Osteoblast (primary cell): Measurements from ENCODE around the gene FERMT3. TPM values are rescaled to one million over a fixed set of nuclear protein-coding genes. Genes with fewer than 3 reads are reported as not detected.

Experiments
- DNase-seq: peaks from one replicate; pipeline ENCODE4 v3.0.0; 2011; ENCODE audit warnings: low spot score, mixed read lengths; ENCODE audit not compliant: insufficient read length; ENCODE audit errors: missing footprints
- H2AFZ ChIP-seq: 2 replicates; pipeline ENCODE4 v1.6.0; 2011; ENCODE audit warnings: mild to moderate bottlenecking, low read length
- H3K27ac ChIP-seq: 2 replicates; pipeline ENCODE4 v1.5.1; 2011; ENCODE audit warnings: mild to moderate bottlenecking, low read depth, low read length, moderate library complexity
- H3K27me3 ChIP-seq: 2 replicates; pipeline ENCODE4 v1.6.0; 2012; ENCODE audit warnings: mild to moderate bottlenecking, control low read depth, inconsistent platforms, low read length, moderate library complexity; ENCODE audit not compliant: insufficient read depth
- H3K36me3 ChIP-seq: 2 replicates; pipeline ENCODE4 v1.5.1; 2011; ENCODE audit warnings: mild to moderate bottlenecking, low read length, control low read depth, moderate library complexity; ENCODE audit not compliant: insufficient read depth
- H3K4me1 ChIP-seq: 2 replicates; pipeline ENCODE4 v1.5.1; 2011; ENCODE audit warnings: mild to moderate bottlenecking, low read length, control low read depth, moderate library complexity; ENCODE audit not compliant: insufficient read depth
- H3K4me2 ChIP-seq: 2 replicates; pipeline ENCODE4 v1.6.0; 2011; ENCODE audit warnings: mild to moderate bottlenecking, low read length; ENCODE audit not compliant: insufficient read depth
- H3K4me3 ChIP-seq: fragments of 200-600 bp; sonication (generic); 3 replicates; pipeline ENCODE4 v1.5.1; 2012; ENCODE audit warnings: mild to moderate bottlenecking, low read length, inconsistent platforms; ENCODE audit not compliant: insufficient read depth
- H3K79me2 ChIP-seq: 2 replicates; pipeline ENCODE4 v1.6.0; 2012; ENCODE audit warnings: mild to moderate bottlenecking, low read length, control low read depth, inconsistent platforms; ENCODE audit not compliant: insufficient read depth
- H3K9me3 ChIP-seq: 2 replicates; pipeline ENCODE4 v1.5.1; 2011; ENCODE audit warnings: low read depth, low read length, control low read depth
- H4K20me1 ChIP-seq: 2 replicates; pipeline ENCODE4 v1.6.0; 2012; ENCODE audit warnings: mild to moderate bottlenecking, low read length, control low read depth; ENCODE audit not compliant: insufficient read depth
- CTCF ChIP-seq: IDR thresholded peaks from 2 replicates; pipeline ENCODE4 v1.5.1; 2011; ENCODE audit warnings: mild to moderate bottlenecking, low read depth, low read length, moderate library complexity; ENCODE audit errors: extremely low read depth
- total RNA-seq: library from RNA; depleted of rRNA; stranded (reverse); fragments of >200 nt; gene quantifications from 2 replicates; pipeline ENCODE4 v1.2.3, GENCODE V29; 2012

Gene FERMT3
- total RNA-seq, 1 donor, result 1.1 TPM

- H3K9me3 ChIP-seq, result no peaks in the 10 kb centered on the region
- no peak for TF ChIP-seq CTCF
- peaks cover 6% of the 10 kb centered on the region for H3K4me1 ChIP-seq
- H2AFZ ChIP-seq, result no peak overlapping the region
- peaks cover 47% of the 10 kb centered on the region for H3K36me3 ChIP-seq
- H4K20me1 ChIP-seq, result no peaks in the 10 kb centered on the region
- no peak overlapping the region for H3K4me2 ChIP-seq
- no peaks in the 10 kb centered on the region for H3K79me2 ChIP-seq
- no peaks in the 10 kb centered on the region for H3K27me3 ChIP-seq
- no peak overlapping the region for H3K27ac ChIP-seq
- peak; percentile 89 for DNase-seq
- no peak overlapping the region for H3K4me3 ChIP-seq
Measured at GRCh38 chr11:64259533-64260067, 53.1 kb downstream of the FERMT3 start.

DNA sequence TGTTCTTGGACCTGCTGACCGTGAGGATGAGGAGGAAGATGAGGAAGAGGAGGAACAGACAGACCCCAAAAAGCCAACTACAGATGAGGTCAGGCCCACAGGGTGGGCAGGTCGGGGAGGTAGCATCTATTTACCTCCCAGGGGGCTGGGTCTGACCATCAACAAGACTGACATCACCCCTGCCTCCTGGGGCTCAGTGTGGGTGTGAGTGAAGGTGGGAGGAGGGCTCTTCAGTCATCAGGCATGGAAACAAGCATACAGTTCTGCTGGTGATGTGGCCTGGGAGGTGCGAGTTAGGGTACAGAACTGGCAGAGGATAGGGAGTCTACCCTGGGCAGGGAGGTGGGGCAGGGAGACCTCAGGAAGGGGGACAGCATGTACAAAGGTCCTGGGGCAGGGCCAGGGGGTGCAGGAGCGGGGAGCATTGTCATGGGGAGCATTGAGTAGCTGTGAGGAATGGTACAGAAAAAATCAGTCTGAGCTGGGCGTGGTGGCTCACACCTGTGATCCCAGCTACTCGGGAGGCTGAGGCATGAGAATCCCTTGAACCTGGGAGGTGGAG lies 53.7 kb downstream of the FERMT3 start:
- Histone ChIP-seq H3K27me3 (no peaks in the 10 kb centered on the region), H3K36me3 (peaks cover 46% of the 10 kb centered on the region), H3K27ac (no peak overlapping the region), H3K4me1 (peaks cover 6% of the 10 kb centered on the region), H4K20me1 (no peaks in the 10 kb centered on the region), H2AFZ (no peak overlapping the region), H3K9me3 (no peaks in the 10 kb centered on the region), H3K79me2 (no peaks in the 10 kb centered on the region), H3K4me2 (no peak overlapping the region), H3K4me3 (no peak overlapping the region)
- TF ChIP-seq CTCF, result no peak
- DNase-seq, result peak; percentile 76

- peaks cover 49% of the 10 kb centered on the region for H3K36me3 ChIP-seq
- H3K4me2 ChIP-seq, result no peak overlapping the region
- peak; percentile 74 for DNase-seq
- H2AFZ ChIP-seq, result no peak overlapping the region
- no peak overlapping the region for H3K4me3 ChIP-seq
- no peaks in the 10 kb centered on the region for H3K9me3 ChIP-seq
- no peak overlapping the region for H3K27ac ChIP-seq
- H4K20me1 ChIP-seq, result no peaks in the 10 kb centered on the region
- TF ChIP-seq CTCF, result no peak
- no peaks in the 10 kb centered on the region for H3K27me3 ChIP-seq
- peaks cover 6% of the 10 kb centered on the region for H3K4me1 ChIP-seq
- no peaks in the 10 kb centered on the region for H3K79me2 ChIP-seq
Measured at GRCh38 chr11:64261556-64262080, 55.1 kb downstream of the FERMT3 start.

DNA sequence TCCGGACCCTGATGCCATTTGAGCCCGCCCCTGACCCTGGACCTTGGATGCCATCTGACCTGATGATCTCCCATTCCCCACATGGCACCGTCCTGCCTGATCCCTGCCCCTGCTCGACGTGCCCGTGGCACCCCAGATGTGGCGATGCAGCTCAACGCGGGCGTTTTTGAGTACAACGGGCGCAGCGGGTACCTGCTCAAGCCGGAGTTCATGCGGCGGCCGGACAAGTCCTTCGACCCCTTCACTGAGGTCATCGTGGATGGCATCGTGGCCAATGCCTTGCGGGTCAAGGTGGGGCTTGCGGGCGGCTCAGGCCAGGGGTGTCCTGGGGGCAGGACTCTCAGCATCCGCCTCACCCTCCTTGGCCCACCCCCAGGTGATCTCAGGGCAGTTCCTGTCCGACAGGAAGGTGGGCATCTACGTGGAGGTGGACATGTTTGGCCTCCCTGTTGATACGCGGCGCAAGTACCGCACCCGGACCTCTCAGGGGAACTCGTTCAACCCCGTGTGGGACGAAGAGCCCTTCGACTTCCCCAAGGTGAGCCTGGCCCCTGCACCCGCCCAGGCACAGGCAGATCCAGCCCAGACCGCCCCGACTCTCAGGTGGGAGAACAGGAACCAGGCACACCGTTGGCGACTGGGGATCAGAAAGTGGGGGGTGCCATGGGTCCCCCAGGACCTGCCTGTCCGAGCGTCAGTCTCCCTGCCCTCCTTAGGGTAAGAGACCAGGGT lies 55.9 kb downstream of the FERMT3 start:
- H3K36me3 ChIP-seq, result peaks cover 50% of the 10 kb centered on the region
- no peak overlapping the region for H2AFZ ChIP-seq
- peak overlapping the region; percentile 66 for H3K27ac ChIP-seq
- no peaks in the 10 kb centered on the region for H4K20me1 ChIP-seq
- DNase-seq, result peak; percentile 60
- TF ChIP-seq CTCF, result no peak
- H3K27me3 ChIP-seq, result no peaks in the 10 kb centered on the region
- no peak overlapping the region for H3K4me2 ChIP-seq
- H3K79me2 ChIP-seq, result no peaks in the 10 kb centered on the region
- H3K9me3 ChIP-seq, result no peaks in the 10 kb centered on the region
- peaks cover 7% of the 10 kb centered on the region for H3K4me1 ChIP-seq
- no peak overlapping the region for H3K4me3 ChIP-seq
